Measurements from ENCODE around the gene PPP4R1. TPM values are rescaled to one million over a fixed set of nuclear protein-coding genes. Genes with fewer than 3 reads are reported as not detected.

Gene PPP4R1
- total RNA-seq, 1 donor from 2014 or later = 132 TPM

- Mint-ChIP-seq H3K4me1 (ENCODE audit: low read depth, unreplicated experiment) (no peaks in the 10 kb centered on the region), H3K27ac (ENCODE audit: unreplicated experiment) (no peak overlapping the region), H3K4me3 (ENCODE audit: unreplicated experiment) (no peak overlapping the region), H3K27me3 (ENCODE audit: low read depth, unreplicated experiment) (no peaks in the 10 kb centered on the region), H3K36me3 (ENCODE audit: low read depth, unreplicated experiment) (peaks cover 43% of the 10 kb centered on the region), H3K9me3 (ENCODE audit: unreplicated experiment) (no peaks in the 10 kb centered on the region)
- Histone ChIP-seq H3K27ac (ENCODE audit: low read depth, low read length) (no peak overlapping the region), H3K4me2 (ENCODE audit: low read length) (no peak overlapping the region), H3K4me1 (ENCODE audit: insufficient read depth, low read length) (no peaks in the 10 kb centered on the region), H3K79me2 (ENCODE audit: insufficient read depth, low read length) (peaks cover 17% of the 10 kb centered on the region), H3K27me3 (ENCODE audit: insufficient read depth, low read length) (no peaks in the 10 kb centered on the region), H2AFZ (ENCODE audit: low read depth, low read length) (no peak overlapping the region), H3K36me3 (ENCODE audit: insufficient read depth, low read length) (peaks cover 58% of the 10 kb centered on the region), H3K9me3 (ENCODE audit: insufficient read depth, low read depth, low read length) (no peaks in the 10 kb centered on the region), H3K4me3 (ENCODE audit: insufficient read depth, low read depth, low read length) (no peak overlapping the region), H4K20me1 (ENCODE audit: insufficient read depth, low read length) (peaks cover 33% of the 10 kb centered on the region), H3K9ac (ENCODE audit: low read length) (no peak overlapping the region)
- no peak for FAIRE-seq
- TF ChIP-seq EZH2 (IDR thresholded peaks at IDR 0.05; ENCODE audit: insufficient read depth, low read length) = no peak
- TF ChIP-seq, protein P1, sequence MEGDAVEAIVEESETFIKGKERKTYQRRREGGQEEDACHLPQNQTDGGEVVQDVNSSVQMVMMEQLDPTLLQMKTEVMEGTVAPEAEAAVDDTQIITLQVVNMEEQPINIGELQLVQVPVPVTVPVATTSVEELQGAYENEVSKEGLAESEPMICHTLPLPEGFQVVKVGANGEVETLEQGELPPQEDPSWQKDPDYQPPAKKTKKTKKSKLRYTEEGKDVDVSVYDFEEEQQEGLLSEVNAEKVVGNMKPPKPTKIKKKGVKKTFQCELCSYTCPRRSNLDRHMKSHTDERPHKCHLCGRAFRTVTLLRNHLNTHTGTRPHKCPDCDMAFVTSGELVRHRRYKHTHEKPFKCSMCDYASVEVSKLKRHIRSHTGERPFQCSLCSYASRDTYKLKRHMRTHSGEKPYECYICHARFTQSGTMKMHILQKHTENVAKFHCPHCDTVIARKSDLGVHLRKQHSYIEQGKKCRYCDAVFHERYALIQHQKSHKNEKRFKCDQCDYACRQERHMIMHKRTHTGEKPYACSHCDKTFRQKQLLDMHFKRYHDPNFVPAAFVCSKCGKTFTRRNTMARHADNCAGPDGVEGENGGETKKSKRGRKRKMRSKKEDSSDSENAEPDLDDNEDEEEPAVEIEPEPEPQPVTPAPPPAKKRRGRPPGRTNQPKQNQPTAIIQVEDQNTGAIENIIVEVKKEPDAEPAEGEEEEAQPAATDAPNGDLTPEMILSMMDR (IDR thresholded peaks at IDR 0.05; ENCODE audit: insufficient read depth, low read depth, low read length) = no peak
- DNase-seq (ENCODE audit: low read depth) = peak; percentile 39
These were observed 62.2 kb downstream of the PPP4R1 start for GRCh38 chr18:9552191-9552590.

DNA sequence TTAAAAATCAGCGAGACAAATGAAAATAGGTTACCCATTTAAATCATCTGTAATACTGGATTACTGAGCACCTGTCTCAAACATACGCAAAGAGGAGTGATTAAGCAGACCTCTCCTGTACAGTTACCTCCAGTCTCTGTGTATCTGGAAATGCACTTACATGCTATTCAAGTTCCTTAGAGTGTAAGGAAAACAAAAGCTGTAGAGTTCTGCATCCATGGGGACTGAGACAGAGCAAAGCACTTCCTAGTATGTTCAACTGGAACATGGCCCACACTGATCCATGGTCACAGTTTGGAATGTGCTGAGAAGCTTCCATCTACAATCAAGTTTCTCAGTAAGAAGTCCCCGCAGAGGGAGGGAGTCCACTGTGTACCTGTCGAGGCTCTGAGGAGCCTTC, 63.9 kb downstream of the PPP4R1 start:
- H3K9me3 ChIP-seq (ENCODE audit: insufficient read depth, low read depth, low read length) = no peaks in the 10 kb centered on the region

GRCh38 chr18:9549405-9549804, 65.0 kb downstream of the PPP4R1 start:
- Histone ChIP-seq H3K27me3 (ENCODE audit: insufficient read depth, low read length) (no peaks in the 10 kb centered on the region), H3K9ac (ENCODE audit: low read length) (no peak overlapping the region), H3K36me3 (ENCODE audit: insufficient read depth, low read length) (peaks cover 64% of the 10 kb centered on the region), H3K4me3 (ENCODE audit: insufficient read depth, low read depth, low read length) (no peak overlapping the region), H4K20me1 (ENCODE audit: insufficient read depth, low read length) (peaks cover 38% of the 10 kb centered on the region), H3K4me2 (ENCODE audit: low read length) (no peak overlapping the region), H3K9me3 (ENCODE audit: insufficient read depth, low read depth, low read length) (no peaks in the 10 kb centered on the region), H3K27ac (ENCODE audit: low read depth, low read length) (no peak overlapping the region), H3K79me2 (ENCODE audit: insufficient read depth, low read length) (peaks cover 17% of the 10 kb centered on the region), H3K4me1 (ENCODE audit: insufficient read depth, low read length) (no peaks in the 10 kb centered on the region), H2AFZ (ENCODE audit: low read depth, low read length) (no peak overlapping the region)
- FAIRE-seq (no peak), DNase-seq (ENCODE audit: low read depth) (no peak)
- Mint-ChIP-seq H3K27ac (ENCODE audit: unreplicated experiment) (no peak overlapping the region), H3K4me3 (ENCODE audit: unreplicated experiment) (no peak overlapping the region), H3K27me3 (ENCODE audit: low read depth, unreplicated experiment) (no peaks in the 10 kb centered on the region), H3K36me3 (ENCODE audit: low read depth, unreplicated experiment) (peaks cover 41% of the 10 kb centered on the region), H3K9me3 (ENCODE audit: unreplicated experiment) (no peaks in the 10 kb centered on the region), H3K4me1 (ENCODE audit: low read depth, unreplicated experiment) (no peaks in the 10 kb centered on the region)
- TF ChIP-seq EZH2 (IDR thresholded peaks at IDR 0.05; ENCODE audit: insufficient read depth, low read length) = no peak
- TF ChIP-seq, protein P1 (IDR thresholded peaks at IDR 0.05; ENCODE audit: insufficient read depth, low read depth, low read length) = no peak

More for the DNA sequence above, 63.9 kb downstream of the PPP4R1 start:
- H3K79me2 ChIP-seq (ENCODE audit: insufficient read depth, low read length) = peaks cover 17% of the 10 kb centered on the region
- Mint-ChIP-seq H3K4me3 (ENCODE audit: unreplicated experiment) (no peak overlapping the region), H3K4me1 (ENCODE audit: low read depth, unreplicated experiment) (no peaks in the 10 kb centered on the region), H3K36me3 (ENCODE audit: low read depth, unreplicated experiment) (peaks cover 36% of the 10 kb centered on the region), H3K27ac (ENCODE audit: unreplicated experiment) (no peak overlapping the region), H3K27me3 (ENCODE audit: low read depth, unreplicated experiment) (no peaks in the 10 kb centered on the region), H3K9me3 (ENCODE audit: unreplicated experiment) (no peaks in the 10 kb centered on the region)
- no peak overlapping the region for H3K27ac ChIP-seq (ENCODE audit: low read depth, low read length)
- FAIRE-seq (no peak), DNase-seq (ENCODE audit: low read depth) (no peak)
- H3K4me2 ChIP-seq (ENCODE audit: low read length) = no peak overlapping the region
- H3K27me3 ChIP-seq (ENCODE audit: insufficient read depth, low read length) = no peaks in the 10 kb centered on the region
- no peak overlapping the region for H2AFZ ChIP-seq (ENCODE audit: low read depth, low read length)
- H3K4me3 ChIP-seq (ENCODE audit: insufficient read depth, low read depth, low read length) = no peak overlapping the region
- H3K36me3 ChIP-seq (ENCODE audit: insufficient read depth, low read length) = peaks cover 62% of the 10 kb centered on the region
- no peak for TF ChIP-seq EZH2 (IDR thresholded peaks at IDR 0.05; ENCODE audit: insufficient read depth, low read length)
- TF ChIP-seq, protein P1 (IDR thresholded peaks at IDR 0.05; ENCODE audit: insufficient read depth, low read depth, low read length) = no peak
- no peak overlapping the region for H3K9ac ChIP-seq (ENCODE audit: low read length)
- peaks cover 41% of the 10 kb centered on the region for H4K20me1 ChIP-seq (ENCODE audit: insufficient read depth, low read length)
- no peaks in the 10 kb centered on the region for H3K4me1 ChIP-seq (ENCODE audit: insufficient read depth, low read length)

All from astrocyte (in vitro differentiated cells and primary cell).